ENCODE results near the gene RIC8A. TPM values are rescaled to one million over a fixed set of nuclear protein-coding genes. Genes with fewer than 3 reads are reported as not detected.

Gene RIC8A
- total and polyA plus RNA-seq, 3 experiments from 2014 or later: 103 to 139 (median 137) TPM

Other genes with a start within 250 kb of the RIC8A start
- gene SCGB1C1, start 14.6 kb upstream of the RIC8A start, total RNA-seq: not detected
- gene SCGB1C1, start 14.6 kb upstream of the RIC8A start, polyA plus RNA-seq: not detected
- 10 to 100 TPM; 36.1 to 38.5 TPM for gene BET1L, start 309 bp upstream of the RIC8A start, total RNA-seq
- 60.4 TPM for gene BET1L, start 309 bp upstream of the RIC8A start, polyA plus RNA-seq
- 10 to 100 TPM; 13.6 to 14.8 TPM for gene SIRT3, start 28.6 kb downstream of the RIC8A start, total RNA-seq
- gene SIRT3, start 28.6 kb downstream of the RIC8A start, polyA plus RNA-seq: 12.2 TPM
- gene PSMD13, start 29.3 kb downstream of the RIC8A start, total RNA-seq: 100 to 1,000 TPM; 235 to 237 TPM
- 218 TPM for gene PSMD13, start 29.3 kb downstream of the RIC8A start, polyA plus RNA-seq
- gene NLRP6, start 70.7 kb downstream of the RIC8A start, total RNA-seq: 1 to 10 TPM; 3.5 to 3.6 TPM
- gene NLRP6, start 70.7 kb downstream of the RIC8A start, polyA plus RNA-seq: 11.7 TPM
- 10 to 100 TPM; 81.0 to 81.2 TPM for gene PGGHG, start 81.4 kb downstream of the RIC8A start, total RNA-seq
- gene PGGHG, start 81.4 kb downstream of the RIC8A start, polyA plus RNA-seq: 9.8 TPM
- gene IFITM5, start 91.8 kb downstream of the RIC8A start, total RNA-seq: not detected
- gene IFITM5, start 91.8 kb downstream of the RIC8A start, polyA plus RNA-seq: not detected
- 100 to 1,000 TPM; 132 to 142 TPM for gene IFITM2, start 100.1 kb downstream of the RIC8A start, total RNA-seq
- 3,074 TPM for gene IFITM2, start 100.1 kb downstream of the RIC8A start, polyA plus RNA-seq
- gene IFITM1, start 106.3 kb downstream of the RIC8A start, total RNA-seq: 10 to 100 TPM; 70.7 to 75.9 TPM
- 2,153 TPM for gene IFITM1, start 106.3 kb downstream of the RIC8A start, polyA plus RNA-seq
- gene IFITM3, start 113.2 kb downstream of the RIC8A start, total RNA-seq: 10 to 100 TPM; 20.6 to 21.0 TPM
- 12.0 TPM for gene IFITM3, start 113.2 kb downstream of the RIC8A start, polyA plus RNA-seq
- gene B4GALNT4, start 161.8 kb downstream of the RIC8A start, total RNA-seq: under 1 TPM; 0.47 to 0.81 TPM
- gene B4GALNT4, start 161.8 kb downstream of the RIC8A start, polyA plus RNA-seq: 0.31 TPM
- gene PKP3, start 186.5 kb downstream of the RIC8A start, total RNA-seq: not detected
- 1.1 TPM for gene PKP3, start 186.5 kb downstream of the RIC8A start, polyA plus RNA-seq
- 10 to 100 TPM; 54.2 to 59.4 TPM for gene SIGIRR, start 207.3 kb downstream of the RIC8A start, total RNA-seq
- gene SIGIRR, start 207.3 kb downstream of the RIC8A start, polyA plus RNA-seq: 267 TPM
- gene ANO9, start 234.3 kb downstream of the RIC8A start, total RNA-seq: 10 to 100 TPM; 25.3 to 26.4 TPM
- 12.2 TPM for gene ANO9, start 234.3 kb downstream of the RIC8A start, polyA plus RNA-seq
- gene PTDSS2, start 242.6 kb downstream of the RIC8A start, total RNA-seq: 10 to 100 TPM; 26.2 to 28.4 TPM
- 11.5 TPM for gene PTDSS2, start 242.6 kb downstream of the RIC8A start, polyA plus RNA-seq